ENCODE measurements around the gene SLC6A20. TPM values are rescaled to one million over a fixed set of nuclear protein-coding genes. Genes with fewer than 3 reads are reported as not detected.

The SLC6A20 gene
- total RNA-seq, 1 experiment from 2014 or later: 0.09 TPM

- no peak overlapping the region for H3K27ac Mint-ChIP-seq
These were observed 734 bp upstream of the SLC6A20 start for GRCh38 chr3:45796902-45797637.

More at GRCh38 chr3:45796902-45797637, 734 bp upstream of the SLC6A20 start:
- Mint-ChIP-seq H3K4me1 (peaks cover 4 to 8% of the 10 kb centered on the region in 2 experiments), H3K9me3 (no peaks in the 10 kb centered on the region; a peak in 1 of 5 replicates), H3K4me3 (peak overlapping the region; percentile 59 to 78), H3K27me3 (ENCODE audit: low read depth) (peaks cover 73% of the 10 kb centered on the region), H3K36me3 (ENCODE audit: insufficient read depth in 1 of 3, low read depth in 3 of 3) (no peaks in the 10 kb centered on the region)
- H3K56ac ChIP-seq (ENCODE audit: insufficient read length, low read depth, low read length): no peak overlapping the region
- no peaks in the 10 kb centered on the region for H3K9me3 ChIP-seq (ENCODE audit: control insufficient read depth, low read depth, low read length)
- H2AK5ac ChIP-seq (ENCODE audit: insufficient read length, low read length): no peak overlapping the region
- H3K14ac ChIP-seq (ENCODE audit: insufficient read depth, low read length): no peak overlapping the region
- H3K79me2 ChIP-seq (ENCODE audit: insufficient read depth, low read length): no peaks in the 10 kb centered on the region
- no peak overlapping the region for H2BK20ac ChIP-seq (ENCODE audit: low read depth, low read length, poor library complexity, severe bottlenecking)
- no peak overlapping the region for H2BK12ac ChIP-seq (ENCODE audit: insufficient read length, low read depth, low read length)
- H3K23me2 ChIP-seq (ENCODE audit: insufficient read length, low read depth, low read length, poor library complexity, severe bottlenecking): peaks cover 8% of the 10 kb centered on the region
- no peak overlapping the region for H3K9ac ChIP-seq (ENCODE audit: extremely low read depth, insufficient read length, low read length)
- TF ChIP-seq CTCF (conservative IDR thresholded peaks at IDR 0.05): no peak
- no peaks in the 10 kb centered on the region for H3K4me1 ChIP-seq (ENCODE audit: insufficient read depth, low read length)
- H2BK120ac ChIP-seq (ENCODE audit: low read depth, low read length, poor library complexity, severe bottlenecking): no peak overlapping the region
- WGBS (ENCODE audit: extremely low coverage, insufficient read length, low lambda C conversion rate): no CpG with 5 or more reads among the region's 13 CpGs
- no peak overlapping the region for H4K5ac ChIP-seq (ENCODE audit: insufficient read length, low read depth, low read length)
- no peaks in the 10 kb centered on the region for H4K20me1 ChIP-seq (ENCODE audit: control insufficient read depth, insufficient read depth, insufficient read length)
- H3K18ac ChIP-seq (ENCODE audit: insufficient read length, low read depth, low read length): no peak overlapping the region
- H3K27me3 ChIP-seq (ENCODE audit: insufficient read depth, low read length): peaks cover 32% of the 10 kb centered on the region
- H3K23ac ChIP-seq (ENCODE audit: insufficient read length, low read depth, low read length): no peak overlapping the region
- H3K4me2 ChIP-seq (ENCODE audit: insufficient read depth, insufficient read length, low read length): peak overlapping the region; percentile 67
- no peak overlapping the region for H4K8ac ChIP-seq (replicated peaks; ENCODE audit: insufficient read length, low read depth, low read length)
- DNase-seq: no peak
- H3T11ph ChIP-seq (ENCODE audit: low read length): no peak overlapping the region
- H2AFZ ChIP-seq (ENCODE audit: low read length): no peak overlapping the region
- no peak overlapping the region for H3K4ac ChIP-seq (ENCODE audit: low read depth, low read length)
- no peak overlapping the region for H4K91ac ChIP-seq (ENCODE audit: insufficient read length, low read depth, low read length)
- no peaks in the 10 kb centered on the region for H3K79me1 ChIP-seq (ENCODE audit: insufficient read depth, low read depth, low read length, poor library complexity, severe bottlenecking)
- no peak overlapping the region for H3K27ac ChIP-seq (ENCODE audit: insufficient read length, low read depth, low read length)
- no peak overlapping the region for H2BK15ac ChIP-seq (ENCODE audit: low read depth, low read length)
- H2BK5ac ChIP-seq (ENCODE audit: insufficient read length, low read length): no peak overlapping the region
